BE2C (cell line): ENCODE measurements around the gene XAB2.

Experiments used
- DNase-seq: peaks from one replicate; pipeline ENCODE4 v3.0.0-alpha.2; 2020
- H3K27me3 ChIP-seq: fragments of 250-450 bp; sonication (Bioruptor Pico); 2 replicates; pipeline ENCODE4 v1.5.1; 2020; ENCODE audit warnings: mild to moderate bottlenecking
- H3K36me3 ChIP-seq: fragments of 250-450 bp; sonication (Bioruptor Pico); 2 replicates; pipeline ENCODE4 v1.5.1; 2020; ENCODE audit warnings: mild to moderate bottlenecking
- H3K4me1 ChIP-seq: fragments of 250-450 bp; sonication (Bioruptor Pico); 2 replicates; pipeline ENCODE4 v1.5.1; 2020
- H3K4me3 ChIP-seq: 2 replicates; pipeline ENCODE4 v1.5.1; 2011; ENCODE audit warnings: low read depth, low read length
- H3K9me3 ChIP-seq: fragments of 250-450 bp; sonication (Bioruptor Pico); 2 replicates; pipeline ENCODE4 v1.5.1; 2020
- CTCF ChIP-seq: IDR thresholded peaks from 2 replicates; pipeline ENCODE4 v1.5.1; 2012; ENCODE audit warnings: mild to moderate bottlenecking, low read depth, low read length

The XAB2 gene

GRCh38 chr19:7636691-7637373 is 7.5 kb upstream of the XAB2 start, which contains the start of gene STXBP2:
Gene STXBP2, plus strand, starts transcription at chr19:7637110. Its CDS starts 40 bp downstream, at chr19:7637150.
- DNase-seq = no peak
- no peak within 1 kb of the TSS for H3K4me3 ChIP-seq
- no peaks in the 10 kb centered on the region; the same call in 1 of the 2 replicates for H3K36me3 ChIP-seq
- H3K9me3 ChIP-seq = no peaks in the 10 kb centered on the region
- H3K27me3 ChIP-seq = peaks cover 44% of the 10 kb centered on the region
- no peaks in the 10 kb centered on the region for H3K4me1 ChIP-seq
- TF ChIP-seq CTCF = no peak

GRCh38 chr19:7636317-7636690 is 7.0 kb upstream of the XAB2 start:
- no peaks in the 10 kb centered on the region for H3K9me3 ChIP-seq
- TF ChIP-seq CTCF = no peak
- no peak for DNase-seq
- no peaks in the 10 kb centered on the region for H3K4me1 ChIP-seq
- peaks cover 44% of the 10 kb centered on the region for H3K27me3 ChIP-seq
- no peaks in the 10 kb centered on the region; the same call in 1 of the 2 replicates for H3K36me3 ChIP-seq
- no peak overlapping the region for H3K4me3 ChIP-seq

GRCh38 chr19:7635670-7636069 is 6.3 kb upstream of the XAB2 start:
- Histone ChIP-seq H3K27me3 (peaks cover 44% of the 10 kb centered on the region), H3K4me1 (no peaks in the 10 kb centered on the region), H3K9me3 (no peaks in the 10 kb centered on the region), H3K4me3 (no peak overlapping the region), H3K36me3 (no peaks in the 10 kb centered on the region; the same call in 1 of the 2 replicates)
- no peak for TF ChIP-seq CTCF
- no peak for DNase-seq

GRCh38 chr19:7633698-7634097 is 4.4 kb upstream of the XAB2 start, which contains the start of gene PCP2:
Gene PCP2, minus strand, starts transcription at chr19:7633719. Its CDS starts 262 bp downstream, at chr19:7633457.
- Histone ChIP-seq H3K27me3 (peaks cover 40% of the 10 kb centered on the region), H3K9me3 (no peaks in the 10 kb centered on the region), H3K4me3 (no peak within 1 kb of the TSS), H3K4me1 (no peaks in the 10 kb centered on the region), H3K36me3 (no peaks in the 10 kb centered on the region; the same call in 1 of the 2 replicates)
- DNase-seq = no peak
- no peak for TF ChIP-seq CTCF

GRCh38 chr19:7632340-7633203 is 3.2 kb upstream of the XAB2 start:
- Histone ChIP-seq H3K4me3 (no peak overlapping the region), H3K9me3 (no peaks in the 10 kb centered on the region), H3K36me3 (no peaks in the 10 kb centered on the region; the same call in 1 of the 2 replicates), H3K4me1 (no peaks in the 10 kb centered on the region; the same call in 1 of the 2 replicates), H3K27me3 (peaks cover 32% of the 10 kb centered on the region)
- TF ChIP-seq CTCF = no peak
- no peak for DNase-seq
